HCT116 (cell line): ENCODE measurements around the gene CEP290. TPM values are rescaled to one million over a fixed set of nuclear protein-coding genes. Genes with fewer than 3 reads are reported as not detected.

Experiments
- ATAC-seq: fragments of 200-7000 bp; cut with Tn5 transposase; 2 replicates; pipeline ENCODE4 v1.9.1; 2020; ENCODE audit warnings: mild to moderate bottlenecking, moderate library complexity
- BruUV-seq: library from RNA; stranded (reverse); fragments of 400-500 nt; replicated peaks from 2 replicates; lab custom pipeline; 2021; lab: Mats Ljungman, UMichigan
- CTCF ChIA-PET: fragments of 300-600 bp; sonication (Branson Sonifier 250); formaldehyde crosslinking; loops from one replicate; lab custom pipeline; 2021; ENCODE audit warnings: antibody characterized with exemption; lab: Charles Lee
- POLR2A ChIA-PET: fragments of 300-600, 350-600 bp; sonication (Branson Sonifier 250); formaldehyde crosslinking; loops from one replicate; lab custom pipeline; 2021; ENCODE audit warnings: antibody characterized with exemption; lab: Charles Lee
- RAD21 ChIA-PET, 2 experiments: fragments of 300-600 bp; sonication (Branson Sonifier 250); formaldehyde crosslinking; loops; one replicate each; lab custom pipeline; 2023; ENCODE audit warnings: low total read pairs in 2 of 2; ENCODE audit not compliant: uncharacterized antibody in 2 of 2, unreplicated experiment in 2 of 2, low non-redundant PET in 1 of 2; lab: Charles Lee
- DNase-seq: peaks from one replicate; pipeline ENCODE4 v3.0.0-alpha.2; 2010; ENCODE audit warnings: low read depth, low spot score
- H2AFZ ChIP-seq: fragments of 200-600 bp; shearing (Covaris generic), sonication (generic); 2 replicates; pipeline ENCODE4 v1.6.1; 2017; ENCODE audit warnings: low read depth, mixed run types, mixed read lengths, antibody characterized with exemption, low read length; ENCODE audit not compliant: poor library complexity, severe bottlenecking
- H3K27ac ChIP-seq: 2 replicates; pipeline ENCODE4 v1.5.1; 2012; ENCODE audit warnings: low read depth, low read length
- H3K27me3 ChIP-seq: fragments of 200-600 bp; sonication (generic); 2 replicates; pipeline ENCODE4 v1.6.1; 2016; ENCODE audit warnings: mixed run types, low read length, mixed read lengths; ENCODE audit not compliant: insufficient read depth
- H3K36me3 ChIP-seq, 2 experiments: fragments of 200-500 bp in 1 of 2; fragments of 200-600 bp in 1 of 2; sonication (Bioruptor generic) in 1 of 2; sonication (generic) in 1 of 2; 2 replicates each; pipeline versions ENCODE4 v1.5.1 to v1.6.1; 2014 to 2016; ENCODE audit warnings: low read length in 2 of 2, inconsistent platforms in 1 of 2, mixed read lengths in 1 of 2, mixed run types in 1 of 2; ENCODE audit not compliant: insufficient read depth in 2 of 2, control insufficient read depth in 1 of 2
- H3K4me1 ChIP-seq, 2 experiments: fragments of 200-600 bp in 1 of 2; sonication (generic) in 1 of 2; 2 replicates each; pipeline versions ENCODE4 v1.5.1 to v1.6.1; 2012 to 2017; ENCODE audit warnings: low read length in 2 of 2, inconsistent platforms in 1 of 2, mild to moderate bottlenecking in 1 of 2, mixed read lengths in 1 of 2, mixed run types in 1 of 2, moderate library complexity in 1 of 2; ENCODE audit not compliant: insufficient read depth in 2 of 2, control insufficient read depth in 1 of 2
- H3K4me2 ChIP-seq: fragments of 200-600 bp; sonication (generic); 2 replicates; pipeline ENCODE4 v1.6.1; 2017; ENCODE audit warnings: mixed run types, low read length, mixed read lengths
- H3K4me3 ChIP-seq, 2 experiments: fragments of 200-600 bp in 1 of 2; sonication (generic) in 1 of 2; replicated peaks in 1 of 2; 2 replicates each; pipeline ENCODE4 v1.5.1; 2011 to 2016; ENCODE audit warnings: low read length in 2 of 2, control low read depth in 1 of 2, low read depth in 1 of 2, mild to moderate bottlenecking in 1 of 2, mixed read lengths in 1 of 2, mixed run types in 1 of 2
- H3K79me2 ChIP-seq: fragments of 200-600 bp; sonication (generic); 2 replicates; pipeline ENCODE4 v1.6.1; 2017; ENCODE audit warnings: mild to moderate bottlenecking, mixed run types, low read length, moderate library complexity, mixed read lengths; ENCODE audit not compliant: insufficient read depth
- H3K9ac ChIP-seq: fragments of 200-600 bp; sonication (generic); 2 replicates; pipeline ENCODE4 v1.6.1; 2016; ENCODE audit warnings: low read length, mixed read lengths
- H3K9me2 ChIP-seq: fragments of 200-600 bp; sonication (generic), shearing (Covaris generic); 2 replicates; pipeline ENCODE4 v1.6.1; 2017; ENCODE audit warnings: mixed run types, mild to moderate bottlenecking, moderate library complexity; ENCODE audit not compliant: insufficient read depth
- H3K9me3 ChIP-seq, 2 experiments: fragments of 200-500 bp in 1 of 2; fragments of 200-600 bp in 1 of 2; sonication (Bioruptor generic) in 1 of 2; sonication (generic) in 1 of 2; 2 replicates each; pipeline ENCODE4 v1.6.1; 2014 to 2017; ENCODE audit warnings: low read length in 2 of 2, mixed read lengths in 2 of 2, inconsistent platforms in 1 of 2, low read depth in 1 of 2, mild to moderate bottlenecking in 1 of 2, mixed run types in 1 of 2, moderate library complexity in 1 of 2; ENCODE audit not compliant: control insufficient read depth in 1 of 2, insufficient read depth in 1 of 2
- H4K20me1 ChIP-seq: fragments of 200-600 bp; sonication (generic), shearing (Covaris generic); 2 replicates; pipeline ENCODE4 v1.6.1; 2017; ENCODE audit warnings: mixed run types, mild to moderate bottlenecking, moderate library complexity; ENCODE audit not compliant: insufficient read depth
- CTCF ChIP-seq, 3 experiments: fragments of 200-600 bp in 1 of 3; sonication (generic) in 1 of 3; IDR thresholded peaks in 2 of 3; conservative IDR thresholded peaks in 1 of 3; 2 replicates each; pipeline ENCODE4 v1.5.1; 2012 to 2017; ENCODE audit warnings: low read depth in 2 of 3, low read length in 2 of 3, antibody characterized with exemption in 1 of 3, borderline replicate concordance in 1 of 3, control low read depth in 1 of 3, mild to moderate bottlenecking in 1 of 3, mixed read lengths in 1 of 3, mixed run types in 1 of 3, moderate library complexity in 1 of 3; ENCODE audit not compliant: insufficient read depth in 1 of 3
- EGR1 ChIP-seq: IDR thresholded peaks from 2 replicates; pipeline ENCODE4 v1.6.1; 2012; ENCODE audit warnings: low read depth
- ELF1 ChIP-seq: IDR thresholded peaks from 2 replicates; pipeline ENCODE4 v1.6.1; 2012; ENCODE audit warnings: low read depth, borderline replicate concordance
- EZH2 ChIP-seq: fragments of 200-600 bp; sonication (generic); IDR thresholded peaks from 2 replicates; pipeline ENCODE4 v1.6.1; 2017; ENCODE audit warnings: antibody characterized with exemption, mixed run types
- EZH2phosphoT487 ChIP-seq: fragments of 200-600 bp; IDR thresholded peaks from 2 replicates; pipeline ENCODE4 v1.6.1; 2018; ENCODE audit warnings: antibody characterized with exemption, borderline replicate concordance
- FOSL1 ChIP-seq: IDR thresholded peaks from 2 replicates; pipeline ENCODE4 v1.6.1; 2012; ENCODE audit warnings: low read depth
- RAD21 ChIP-seq: IDR thresholded peaks from 2 replicates; pipeline ENCODE4 v1.6.1; 2012; ENCODE audit warnings: low read depth, mild to moderate bottlenecking
- SIN3A ChIP-seq: IDR thresholded peaks from 2 replicates; pipeline ENCODE4 v1.6.1; 2012; ENCODE audit warnings: low read depth
- SP1 ChIP-seq: IDR thresholded peaks from 2 replicates; pipeline ENCODE4 v1.6.1; 2012; ENCODE audit warnings: low read depth
- YY1 ChIP-seq: IDR thresholded peaks from 2 replicates; pipeline ENCODE4 v1.6.1; 2011; ENCODE audit warnings: low read length, low read depth, moderate library complexity, mild to moderate bottlenecking; ENCODE audit not compliant: insufficient replicate concordance; ENCODE audit errors: extremely low read depth
- ZNF274 ChIP-seq: fragments of 200-500 bp; sonication (Bioruptor generic); IDR thresholded peaks from 2 replicates; pipeline ENCODE4 v1.6.1; 2014; ENCODE audit warnings: mild to moderate bottlenecking, low read depth, low read length, inconsistent platforms
- intact Hi-C: fragments of 100-400 bp; cut with micrococcal nuclease; formaldehyde crosslinking; loops from 2 replicates; pipeline ENCODE4 v1.10.0; 2022
- total RNA-seq: library from RNA; stranded (reverse); gene quantifications from one replicate; pipeline ENCODE4 v1.2.1, GENCODE V29; 2021; ENCODE audit not compliant: unreplicated experiment
- TF ChIP-seq, protein P1 (sequence below): IDR thresholded peaks from 2 replicates; pipeline ENCODE4 v1.6.1; 2012

Gene CEP290
- total RNA-seq, 1 experiment from 2014 or later: 13.6 TPM

- no peak overlapping the region for H3K27ac ChIP-seq
- POLR2A ChIA-PET: no interaction called here
- H3K9me2 ChIP-seq: no peaks in the 10 kb centered on the region
- no peak overlapping the region for H3K4me2 ChIP-seq
- no peaks in the 10 kb centered on the region for H3K4me1 ChIP-seq
- H3K4me3 ChIP-seq: no peak overlapping the region
- intact Hi-C loops: loop anchor here (2.0 to 5.0 kb wide), 2 partner anchors 58 to 185 kb away; no protein-coding TSS in a partner anchor
- CTCF ChIA-PET: no interaction called here
- no peaks in the 10 kb centered on the region for H4K20me1 ChIP-seq
- RAD21 ChIA-PET: no interaction called here
- peaks cover 5 to 23% of the 10 kb centered on the region in 2 experiments; a peak in 3 of 4 replicates for H3K36me3 ChIP-seq
- no TSS peak for BruUV-seq
- ATAC-seq: peak; percentile 93
- H3K9me3 ChIP-seq: no peaks in the 10 kb centered on the region
- TF ChIP-seq RAD21: peak; percentile 73
- TF ChIP-seq SIN3A: no peak
- peak; percentile 29 to 71 (median 65); a peak in 5 of 6 replicates for TF ChIP-seq CTCF (IDR thresholded peaks at IDR 0.05 in 2 of 3, conservative IDR thresholded peaks at IDR 0.05 in 1 of 3; ENCODE audit: borderline replicate concordance in 1 of 3, insufficient read depth in 1 of 3, low read depth in 2 of 3, low read length in 2 of 3)
- peak; percentile 27 for DNase-seq
- no peak overlapping the region for H2AFZ ChIP-seq
- H3K9ac ChIP-seq: no peak overlapping the region
- H3K79me2 ChIP-seq: no peaks in the 10 kb centered on the region
- H3K27me3 ChIP-seq: no peaks in the 10 kb centered on the region
These were observed 89.2 kb downstream of the CEP290 start for GRCh38 chr12:88052686-88053085.

DNA sequence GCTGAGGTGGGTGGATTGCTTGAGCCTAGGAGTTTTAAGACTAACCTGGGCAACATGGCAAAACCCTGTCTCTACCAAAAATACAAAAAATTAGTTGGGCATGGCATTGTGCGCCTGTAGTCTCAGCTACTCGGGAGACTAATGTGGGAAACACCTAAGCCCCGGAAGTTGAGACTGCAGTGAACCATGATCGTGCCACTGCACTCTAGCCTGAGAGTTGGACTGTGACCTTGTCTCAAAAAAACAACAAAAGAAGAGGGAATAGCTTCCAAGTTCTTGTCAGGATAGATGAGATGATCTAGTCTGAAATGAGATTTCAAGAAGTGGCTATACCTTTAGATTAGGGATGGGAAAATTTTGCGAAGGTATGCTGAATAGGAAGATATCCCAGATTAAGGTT, 97.9 kb downstream of the CEP290 start:
- H3K79me2 ChIP-seq: peaks cover 41% of the 10 kb centered on the region
- CTCF ChIA-PET: no interaction called here
- peaks cover 50 to 53% of the 10 kb centered on the region in 2 experiments for H3K36me3 ChIP-seq
- H3K4me3 ChIP-seq: no peak overlapping the region
- intact Hi-C loops: no loop called here
- H3K27ac ChIP-seq: no peak overlapping the region
- H3K4me2 ChIP-seq: no peak overlapping the region
- H3K4me1 ChIP-seq: no peaks in the 10 kb centered on the region
- ATAC-seq (no peak), DNase-seq (no peak)
- no peaks in the 10 kb centered on the region for H3K9me3 ChIP-seq
- RAD21 ChIA-PET: no interaction called here
- H3K9ac ChIP-seq: no peak overlapping the region
- no peak for TF ChIP-seq CTCF (IDR thresholded peaks at IDR 0.05 in 2 of 3, conservative IDR thresholded peaks at IDR 0.05 in 1 of 3; ENCODE audit: borderline replicate concordance in 1 of 3, insufficient read depth in 1 of 3, low read depth in 2 of 3, low read length in 2 of 3)
- TF ChIP-seq ZNF274: no peak
- TF ChIP-seq RAD21: no peak
- TF ChIP-seq EGR1: no peak
- no peak for TF ChIP-seq SP1
- no peak for TF ChIP-seq ELF1
- no peak for TF ChIP-seq FOSL1
- TF ChIP-seq EZH2: no peak
- TF ChIP-seq EZH2phosphoT487: no peak
- TF ChIP-seq, protein P1, sequence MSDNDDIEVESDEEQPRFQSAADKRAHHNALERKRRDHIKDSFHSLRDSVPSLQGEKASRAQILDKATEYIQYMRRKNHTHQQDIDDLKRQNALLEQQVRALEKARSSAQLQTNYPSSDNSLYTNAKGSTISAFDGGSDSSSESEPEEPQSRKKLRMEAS: no peak
- no peak for TF ChIP-seq YY1
- POLR2A ChIA-PET: no interaction called here
- H3K9me2 ChIP-seq: no peaks in the 10 kb centered on the region
- H3K27me3 ChIP-seq: no peaks in the 10 kb centered on the region
- no peak overlapping the region for H2AFZ ChIP-seq
- BruUV-seq: no TSS peak
- peaks cover 5% of the 10 kb centered on the region; the same call in 1 of the 2 replicates for H4K20me1 ChIP-seq
